ENCODE measurements around the gene CNTNAP1. TPM values are rescaled to one million over a fixed set of nuclear protein-coding genes. Genes with fewer than 3 reads are reported as not detected.

Gene CNTNAP1
- total RNA-seq, 2 experiments from 2014 or later: 0.61 to 1.9 TPM

DNA sequence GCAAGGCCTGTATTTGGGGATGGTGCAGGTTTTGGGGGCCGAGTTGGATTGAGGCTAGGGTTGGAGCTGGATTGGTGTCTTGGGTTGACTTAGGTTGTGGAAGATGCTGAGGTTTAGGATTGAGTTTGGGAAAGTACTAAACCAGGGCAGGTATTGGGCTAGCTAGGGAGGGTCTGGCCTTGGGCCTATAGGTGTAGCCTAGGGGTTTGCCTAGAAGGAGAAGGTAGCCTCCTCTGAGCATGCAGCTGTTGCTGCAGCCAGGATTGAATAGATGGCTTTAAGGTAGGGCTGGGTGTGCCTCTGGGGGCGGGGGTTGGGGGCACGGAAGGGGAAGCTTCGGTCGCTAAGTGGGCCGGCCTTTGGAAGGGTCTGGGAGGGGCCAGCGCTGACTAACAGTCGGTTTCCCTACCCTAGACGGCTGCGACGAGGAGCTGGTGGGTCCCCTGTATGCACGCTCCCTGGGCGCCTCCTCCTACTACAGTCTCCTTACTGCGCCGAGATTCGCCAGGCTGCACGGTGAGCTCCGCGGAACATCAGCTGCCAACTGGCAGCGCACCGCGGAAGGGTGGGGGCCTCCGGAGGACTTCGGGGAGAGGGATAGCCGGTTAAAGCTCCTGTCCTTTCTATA lies 1.2 kb downstream of the CNTNAP1 start:
- CTCF ChIA-PET: interaction anchor here (1.1 to 2.1 kb wide), 8 partner anchors 9 to 282 kb away, joined by 3 to 17 read pairs (median 3); partner anchors contain the start of genes BECN1, PSMC3IP and TUBG2
- Mint-ChIP-seq H3K9me3 (ENCODE audit: low read depth) (no peaks in the 10 kb centered on the region), H3K27ac (no peak overlapping the region), H3K4me1 (peaks cover 42% of the 10 kb centered on the region), H3K27me3 (peaks cover 39% of the 10 kb centered on the region), H3K4me3 (peak overlapping the region; percentile 32), H3K36me3 (no peaks in the 10 kb centered on the region)
- ATAC-seq (no peak), DNase-seq (no peak)

DNA sequence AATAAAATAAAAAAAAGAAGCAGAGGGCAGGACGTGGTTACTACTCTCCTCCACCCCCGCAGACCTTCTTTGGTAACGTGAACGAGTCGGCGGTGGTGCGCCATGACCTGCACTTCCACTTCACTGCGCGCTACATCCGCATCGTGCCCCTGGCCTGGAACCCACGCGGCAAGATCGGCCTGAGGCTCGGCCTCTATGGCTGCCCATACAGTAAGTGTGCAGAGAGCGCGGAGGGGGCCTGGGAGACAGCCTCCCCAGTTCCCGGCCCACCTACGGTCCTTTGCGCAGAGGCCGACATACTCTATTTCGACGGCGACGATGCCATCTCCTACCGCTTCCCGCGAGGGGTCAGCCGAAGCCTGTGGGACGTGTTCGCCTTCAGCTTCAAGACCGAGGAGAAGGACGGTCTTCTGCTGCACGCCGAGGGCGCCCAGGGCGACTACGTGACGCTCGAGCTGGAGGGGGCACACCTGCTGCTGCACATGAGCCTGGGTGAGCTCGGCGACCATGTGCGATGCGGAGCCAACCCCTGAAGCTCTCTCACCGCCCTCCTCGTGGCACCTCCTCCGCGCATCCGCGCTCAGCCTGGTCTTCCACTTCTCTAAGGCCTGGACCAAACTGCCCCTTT lies 2.7 kb downstream of the CNTNAP1 start:
- Mint-ChIP-seq H3K9me3 (ENCODE audit: low read depth) (no peaks in the 10 kb centered on the region), H3K4me1 (peaks cover 31% of the 10 kb centered on the region), H3K27me3 (peaks cover 36% of the 10 kb centered on the region), H3K27ac (no peak overlapping the region), H3K4me3 (no peak overlapping the region), H3K36me3 (no peaks in the 10 kb centered on the region)
- CTCF ChIA-PET: interaction anchor here (1.0 kb wide), 1 partner anchor 77 kb away, joined by 3 read pairs; no protein-coding TSS in a partner anchor
- DNase-seq: no peak
- ATAC-seq: no peak

- no peak overlapping the region for H3K27ac Mint-ChIP-seq
- no peak overlapping the region for H3K4me3 Mint-ChIP-seq
- H3K36me3 Mint-ChIP-seq: no peaks in the 10 kb centered on the region
- H3K4me1 Mint-ChIP-seq: peaks cover 25% of the 10 kb centered on the region
- peaks cover 33% of the 10 kb centered on the region for H3K27me3 Mint-ChIP-seq
- CTCF ChIA-PET: interaction anchor here (1.0 kb wide), 1 partner anchor 78 kb away, joined by 3 read pairs; no protein-coding TSS in a partner anchor
- DNase-seq (no peak), ATAC-seq (no peak)
- no peaks in the 10 kb centered on the region for H3K9me3 Mint-ChIP-seq (ENCODE audit: low read depth)
Observed at GRCh38 chr17:42685831-42686230, 3.5 kb downstream of the CNTNAP1 start.

DNA sequence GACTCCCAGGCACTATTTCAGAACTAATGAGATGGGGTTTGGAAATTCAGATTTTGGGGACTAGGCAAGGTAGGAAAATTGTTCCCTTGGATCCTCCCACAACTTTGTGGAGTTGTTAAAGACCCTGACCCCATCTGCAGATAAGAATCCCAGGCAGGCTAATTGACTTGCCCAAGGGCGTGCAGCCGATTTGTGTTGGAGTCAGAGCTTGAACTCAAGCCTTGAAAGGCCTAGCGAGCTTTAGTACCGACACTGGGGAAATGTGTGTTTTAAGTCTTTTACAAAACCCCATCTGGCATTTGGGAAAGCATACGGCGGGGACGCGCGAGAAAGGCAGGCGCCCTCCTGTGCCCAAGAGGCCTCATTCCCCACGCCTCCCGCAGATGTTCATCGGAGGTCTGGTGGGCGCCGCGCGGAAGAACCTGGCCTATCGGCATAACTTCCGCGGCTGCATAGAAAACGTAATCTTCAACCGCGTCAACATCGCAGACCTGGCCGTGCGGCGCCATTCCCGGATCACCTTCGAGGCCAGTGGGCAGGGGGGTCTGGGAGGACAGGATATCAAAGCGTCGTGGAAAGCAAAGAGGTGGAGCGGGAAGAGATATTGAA lies 4.3 kb downstream of the CNTNAP1 start:
- peaks cover 29% of the 10 kb centered on the region for H3K27me3 Mint-ChIP-seq
- ATAC-seq (no peak), DNase-seq (no peak)
- no peak overlapping the region for H3K27ac Mint-ChIP-seq
- H3K4me3 Mint-ChIP-seq: no peak overlapping the region
- CTCF ChIA-PET: no interaction called here
- H3K9me3 Mint-ChIP-seq (ENCODE audit: low read depth): no peaks in the 10 kb centered on the region
- peaks cover 17% of the 10 kb centered on the region for H3K4me1 Mint-ChIP-seq
- H3K36me3 Mint-ChIP-seq: no peaks in the 10 kb centered on the region

GRCh38 chr17:42687707-42688320 lies 5.5 kb downstream of the CNTNAP1 start:
- DNase-seq (no peak), ATAC-seq (no peak)
- Mint-ChIP-seq H3K36me3 (no peaks in the 10 kb centered on the region), H3K4me3 (no peak overlapping the region), H3K27ac (no peak overlapping the region), H3K4me1 (peaks cover 6% of the 10 kb centered on the region), H3K27me3 (peaks cover 17% of the 10 kb centered on the region), H3K9me3 (ENCODE audit: low read depth) (no peaks in the 10 kb centered on the region)
- CTCF ChIA-PET: no interaction called here

DNA sequence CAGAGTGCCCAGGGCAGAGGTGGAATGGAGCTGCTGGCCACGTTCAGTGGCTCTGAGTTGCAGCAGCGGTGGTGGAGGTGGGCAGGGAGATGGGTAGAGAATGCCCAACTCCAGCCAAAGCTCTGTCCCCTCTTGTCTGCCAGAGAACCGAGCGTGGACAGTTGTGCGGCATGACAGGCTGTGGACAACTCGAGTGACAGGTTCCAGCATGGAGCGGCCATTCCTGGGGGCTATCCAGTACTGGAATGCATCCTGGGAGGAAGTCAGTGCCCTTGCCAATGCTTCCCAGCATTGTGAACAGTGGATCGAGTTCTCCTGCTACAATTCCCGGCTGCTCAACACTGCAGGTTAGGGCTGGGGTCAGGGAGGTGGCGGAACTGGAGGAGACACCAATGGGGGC lies 8.3 kb downstream of the CNTNAP1 start:
- Mint-ChIP-seq H3K36me3 (peaks cover 2% of the 10 kb centered on the region), H3K4me1 (no peaks in the 10 kb centered on the region), H3K27ac (no peak overlapping the region), H3K9me3 (ENCODE audit: low read depth) (no peaks in the 10 kb centered on the region), H3K27me3 (no peaks in the 10 kb centered on the region), H3K4me3 (no peak overlapping the region)
- CTCF ChIA-PET: interaction anchor here (1.2 kb wide), 1 partner anchor 36 kb away, joined by 3 read pairs; no protein-coding TSS in a partner anchor
- ATAC-seq (no peak), DNase-seq (no peak)

DNA sequence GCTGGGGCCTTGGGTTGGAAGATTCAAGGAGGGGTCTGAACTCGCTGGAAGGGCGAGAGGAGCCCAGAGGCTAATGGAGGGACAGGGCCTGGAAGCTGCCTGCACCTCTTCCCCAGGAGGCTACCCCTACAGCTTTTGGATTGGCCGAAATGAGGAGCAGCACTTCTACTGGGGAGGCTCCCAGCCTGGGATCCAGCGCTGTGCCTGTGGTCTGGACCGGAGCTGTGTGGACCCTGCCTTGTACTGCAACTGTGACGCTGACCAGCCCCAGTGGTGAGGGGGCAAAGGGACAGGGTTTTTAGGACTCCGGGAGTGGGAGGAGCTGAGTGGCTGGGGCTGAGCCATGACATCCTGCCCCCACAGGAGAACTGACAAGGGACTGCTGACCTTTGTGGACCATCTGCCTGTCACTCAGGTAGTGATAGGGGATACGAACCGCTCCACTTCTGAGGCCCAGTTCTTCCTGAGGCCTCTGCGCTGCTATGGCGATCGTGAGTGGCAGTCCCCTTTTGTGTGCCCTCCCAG lies 8.8 kb downstream of the CNTNAP1 start:
- H3K27ac Mint-ChIP-seq: no peak overlapping the region
- CTCF ChIA-PET: no interaction called here
- DNase-seq: no peak

GRCh38 chr17:42692489-42692888 lies 10.2 kb downstream of the CNTNAP1 start:
- no peak for ATAC-seq
- DNase-seq: no peak
- Mint-ChIP-seq H3K4me1 (no peaks in the 10 kb centered on the region), H3K27ac (no peak overlapping the region), H3K36me3 (peaks cover 2% of the 10 kb centered on the region), H3K27me3 (no peaks in the 10 kb centered on the region), H3K4me3 (no peak overlapping the region), H3K9me3 (ENCODE audit: low read depth) (no peaks in the 10 kb centered on the region)
- CTCF ChIA-PET: interaction anchor here (1.2 kb wide), 1 partner anchor 30 kb away, joined by 3 read pairs; no protein-coding TSS in a partner anchor

More for the DNA sequence above, 8.8 kb downstream of the CNTNAP1 start:
- Mint-ChIP-seq H3K4me3 (no peak overlapping the region), H3K36me3 (peaks cover 2% of the 10 kb centered on the region), H3K4me1 (no peaks in the 10 kb centered on the region), H3K27me3 (no peaks in the 10 kb centered on the region), H3K9me3 (ENCODE audit: low read depth) (no peaks in the 10 kb centered on the region)
- no peak for ATAC-seq

DNA sequence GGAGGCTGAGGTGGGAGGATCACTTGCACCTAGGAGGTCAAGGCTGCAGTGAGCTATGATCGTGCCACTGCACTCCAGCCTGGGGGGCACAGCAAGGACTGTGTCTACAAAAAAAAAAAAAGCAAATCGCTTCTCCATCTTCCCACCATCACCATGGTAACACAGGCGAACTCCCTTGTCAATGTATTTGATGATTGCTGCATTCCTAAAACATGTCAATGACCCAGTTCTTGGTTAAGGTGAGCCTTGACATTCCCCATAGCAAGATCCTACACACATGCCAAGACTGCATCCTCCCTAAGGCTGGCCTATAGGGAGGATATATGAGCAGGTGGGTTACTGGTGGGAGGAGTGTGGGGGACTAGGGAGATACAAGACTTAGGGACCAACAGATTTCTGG lies 12.2 kb downstream of the CNTNAP1 start:
- H3K4me1 Mint-ChIP-seq: no peaks in the 10 kb centered on the region
- DNase-seq (no peak), ATAC-seq (no peak)
- no peaks in the 10 kb centered on the region for H3K9me3 Mint-ChIP-seq (ENCODE audit: low read depth)
- H3K4me3 Mint-ChIP-seq: no peak overlapping the region
- H3K27ac Mint-ChIP-seq: no peak overlapping the region
- H3K27me3 Mint-ChIP-seq: no peaks in the 10 kb centered on the region
- peaks cover 3% of the 10 kb centered on the region for H3K36me3 Mint-ChIP-seq
- CTCF ChIA-PET: interaction anchor here (1.9 kb wide), 1 partner anchor 69 kb away, joined by 4 read pairs; no protein-coding TSS in a partner anchor

- Mint-ChIP-seq H3K27ac (no peak overlapping the region), H3K4me1 (no peaks in the 10 kb centered on the region), H3K27me3 (no peaks in the 10 kb centered on the region), H3K36me3 (peaks cover 4% of the 10 kb centered on the region), H3K4me3 (no peak overlapping the region), H3K9me3 (ENCODE audit: low read depth) (no peaks in the 10 kb centered on the region)
- CTCF ChIA-PET: no interaction called here
- DNase-seq (no peak), ATAC-seq (no peak)
Observed at GRCh38 chr17:42695500-42695899, 13.2 kb downstream of the CNTNAP1 start.

DNA sequence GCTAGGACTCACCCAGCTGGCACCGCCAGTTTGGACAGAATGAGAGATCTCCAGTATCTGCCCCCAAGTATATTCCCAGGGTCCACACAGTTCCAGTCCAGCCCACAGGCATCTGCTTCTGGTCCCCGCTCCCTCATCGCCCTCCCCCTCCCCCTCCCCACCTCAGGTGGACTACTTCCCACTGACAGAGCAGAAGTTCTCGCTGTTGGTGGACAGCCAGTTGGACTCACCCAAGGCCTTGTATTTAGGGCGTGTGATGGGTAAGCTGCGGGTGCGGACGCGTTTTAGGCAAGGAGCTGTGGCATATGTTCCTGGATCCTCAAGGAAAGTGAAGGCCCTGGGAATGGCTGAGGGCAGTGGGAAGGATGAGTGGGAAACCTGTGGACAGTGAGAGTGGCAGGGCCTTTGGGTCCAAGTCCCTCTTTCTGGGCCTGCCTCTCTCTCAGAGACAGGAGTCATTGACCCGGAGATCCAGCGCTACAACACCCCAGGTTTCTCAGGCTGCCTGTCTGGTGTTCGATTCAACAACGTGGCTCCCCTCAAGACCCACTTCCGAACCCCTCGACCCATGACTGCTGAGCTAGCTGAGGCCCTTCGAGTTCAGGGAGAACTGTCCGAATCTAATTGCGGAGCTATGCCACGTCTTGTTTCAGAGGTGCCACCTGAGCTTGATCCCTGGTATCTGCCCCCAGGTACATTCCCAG lies 14.9 kb downstream of the CNTNAP1 start:
- CTCF ChIA-PET: interaction anchor here (1.3 kb wide), 1 partner anchor 51 kb away, joined by 3 read pairs; no protein-coding TSS in a partner anchor
- Mint-ChIP-seq H3K4me3 (no peak overlapping the region), H3K4me1 (no peaks in the 10 kb centered on the region), H3K27ac (no peak overlapping the region), H3K36me3 (peaks cover 10% of the 10 kb centered on the region), H3K27me3 (no peaks in the 10 kb centered on the region), H3K9me3 (ENCODE audit: low read depth) (no peaks in the 10 kb centered on the region)
- ATAC-seq (no peak), DNase-seq (no peak)

DNA sequence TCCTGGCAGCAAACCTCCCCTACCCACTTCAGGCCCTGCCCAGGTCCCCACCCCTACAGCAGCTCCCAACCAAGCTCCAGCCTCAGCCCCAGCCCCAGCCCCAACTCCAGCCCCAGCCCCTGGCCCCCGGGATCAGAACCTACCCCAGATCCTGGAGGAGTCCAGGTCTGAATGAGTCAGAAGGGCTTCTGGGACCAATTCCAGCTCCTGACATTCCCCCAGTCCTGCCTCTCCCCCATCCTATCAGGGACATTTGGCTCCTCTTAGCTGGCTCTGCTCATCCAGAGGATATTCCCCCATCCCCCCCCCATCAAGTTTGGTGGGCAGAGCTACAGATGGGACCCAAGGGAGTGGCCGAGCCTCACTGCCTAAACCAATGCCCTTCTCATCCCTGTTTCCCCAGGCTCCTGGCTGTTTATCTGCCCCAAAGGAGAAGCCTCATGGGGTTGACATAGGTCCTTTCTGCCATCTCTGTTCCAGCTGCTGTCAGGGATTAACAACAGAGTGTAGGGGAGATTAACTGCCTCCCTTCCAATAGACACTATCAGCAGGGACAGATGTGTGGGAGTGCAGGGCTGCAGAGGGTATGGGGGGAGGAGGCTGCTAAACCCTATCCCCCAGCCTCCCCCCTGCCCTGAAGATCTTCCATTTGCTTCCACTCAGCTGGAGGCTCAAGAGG lies 16.5 kb downstream of the CNTNAP1 start:
- no peaks in the 10 kb centered on the region for H3K27me3 Mint-ChIP-seq
- no peaks in the 10 kb centered on the region for H3K9me3 Mint-ChIP-seq (ENCODE audit: low read depth)
- DNase-seq: no peak
- ATAC-seq: no peak
- peaks cover 2% of the 10 kb centered on the region for H3K4me1 Mint-ChIP-seq
- CTCF ChIA-PET: interaction anchor here (0.8 to 1.6 kb wide), 2 partner anchors 18 to 37 kb away, joined by 4 read pairs; no protein-coding TSS in a partner anchor
- no peak overlapping the region for H3K4me3 Mint-ChIP-seq
- H3K27ac Mint-ChIP-seq: no peak overlapping the region
- peaks cover 21% of the 10 kb centered on the region for H3K36me3 Mint-ChIP-seq

Measured in activated CD8-positive, alpha-beta memory T cell treated with anti-CD3 and anti-CD28 coated beads, Interleukin-2, amount 10 ng/mL, durations not matched to agents 7 days and 5 days (primary cell).